ENCODE measurements around the gene CNKSR3. TPM values are rescaled to one million over a fixed set of nuclear protein-coding genes. Genes with fewer than 3 reads are reported as not detected.

The CNKSR3 gene
- total RNA-seq, 1 donor from 2014 or later, result 12.1 TPM

DNA sequence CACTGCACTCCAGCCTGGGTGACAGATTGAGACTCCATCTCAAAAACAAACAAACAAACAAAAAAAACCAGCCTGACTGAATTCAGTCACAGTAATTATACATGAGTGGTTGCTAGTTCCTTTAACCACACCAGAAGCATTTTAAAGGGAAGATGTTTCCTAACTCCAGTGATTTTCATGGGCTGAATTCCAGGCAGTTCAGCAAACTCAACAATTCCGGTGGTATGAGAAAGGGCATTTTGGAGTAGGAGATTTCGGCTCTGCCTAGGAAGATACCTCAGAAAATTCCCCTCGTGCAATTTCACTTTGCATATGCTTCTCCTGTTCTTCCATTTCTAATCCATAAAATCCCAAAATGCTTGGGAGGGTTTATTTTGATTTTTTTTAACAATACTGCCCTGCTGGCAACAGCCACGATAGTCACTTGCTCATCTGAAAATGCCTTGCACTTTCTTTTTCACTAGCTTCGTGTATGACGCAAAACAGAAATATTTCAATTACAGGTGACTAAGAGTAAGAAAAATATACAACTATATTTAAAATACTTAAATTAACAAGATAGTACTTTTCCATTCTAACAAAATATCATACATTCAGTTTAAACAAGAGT lies 105.6 kb downstream of the CNKSR3 start:
- Histone ChIP-seq H3K36me3 (ENCODE audit: control insufficient read depth, insufficient read depth, low read length) (peaks cover 2% of the 10 kb centered on the region), H3K4me3 (ENCODE audit: low read depth, low read length) (no peak overlapping the region), H3K27me3 (ENCODE audit: control insufficient read depth, insufficient read depth, low read length) (no peaks in the 10 kb centered on the region)
- no peak for TF ChIP-seq CTCF (IDR thresholded peaks at IDR 0.05; ENCODE audit: insufficient read depth, low read length, poor library complexity, severe bottlenecking)
- DNase-seq (ENCODE audit: low read depth), result no peak

GRCh38 chr6:154403788-154404187 lies 106.7 kb downstream of the CNKSR3 start:
- DNase-seq (ENCODE audit: low read depth), result no peak
- no peak for TF ChIP-seq CTCF (IDR thresholded peaks at IDR 0.05; ENCODE audit: insufficient read depth, low read length, poor library complexity, severe bottlenecking)
- peaks cover 2% of the 10 kb centered on the region for H3K36me3 ChIP-seq (ENCODE audit: control insufficient read depth, insufficient read depth, low read length)
- no peaks in the 10 kb centered on the region for H3K27me3 ChIP-seq (ENCODE audit: control insufficient read depth, insufficient read depth, low read length)
- no peak overlapping the region for H3K4me3 ChIP-seq (ENCODE audit: low read depth, low read length)

- H3K27me3 ChIP-seq (ENCODE audit: control insufficient read depth, insufficient read depth, low read length), result no peaks in the 10 kb centered on the region
- H3K4me3 ChIP-seq (ENCODE audit: low read depth, low read length), result no peak overlapping the region
- H3K36me3 ChIP-seq (ENCODE audit: control insufficient read depth, insufficient read depth, low read length), result peaks cover 2% of the 10 kb centered on the region
- no peak for TF ChIP-seq CTCF (IDR thresholded peaks at IDR 0.05; ENCODE audit: insufficient read depth, low read length, poor library complexity, severe bottlenecking)
- no peak for DNase-seq (ENCODE audit: low read depth)
These were observed 108.3 kb downstream of the CNKSR3 start for GRCh38 chr6:154402081-154402780.

DNA sequence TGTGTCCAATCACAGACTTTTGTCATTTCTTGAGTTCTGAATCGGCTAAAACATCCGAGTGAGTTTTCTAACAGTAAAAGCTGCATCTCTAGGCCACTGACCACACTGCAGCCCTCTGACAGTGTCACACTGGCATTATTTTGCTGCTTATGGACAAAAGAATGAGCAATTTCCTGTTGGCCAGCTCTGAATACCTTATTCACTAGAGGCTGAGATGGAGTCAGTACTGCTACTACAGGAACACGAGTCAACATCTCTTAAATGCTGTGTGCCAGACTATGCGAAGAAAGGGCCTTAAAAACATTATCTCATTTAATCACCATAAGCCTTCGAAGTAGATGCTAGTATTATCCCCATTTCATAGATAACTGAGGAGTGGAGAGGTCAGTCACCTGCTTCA lies 111.4 kb downstream of the CNKSR3 start:
- H3K4me3 ChIP-seq (ENCODE audit: low read depth, low read length), result no peak overlapping the region
- peaks cover 2% of the 10 kb centered on the region for H3K36me3 ChIP-seq (ENCODE audit: control insufficient read depth, insufficient read depth, low read length)
- H3K27me3 ChIP-seq (ENCODE audit: control insufficient read depth, insufficient read depth, low read length), result no peaks in the 10 kb centered on the region
- no peak for DNase-seq (ENCODE audit: low read depth)
- no peak for TF ChIP-seq CTCF (IDR thresholded peaks at IDR 0.05; ENCODE audit: insufficient read depth, low read length, poor library complexity, severe bottlenecking)

DNA sequence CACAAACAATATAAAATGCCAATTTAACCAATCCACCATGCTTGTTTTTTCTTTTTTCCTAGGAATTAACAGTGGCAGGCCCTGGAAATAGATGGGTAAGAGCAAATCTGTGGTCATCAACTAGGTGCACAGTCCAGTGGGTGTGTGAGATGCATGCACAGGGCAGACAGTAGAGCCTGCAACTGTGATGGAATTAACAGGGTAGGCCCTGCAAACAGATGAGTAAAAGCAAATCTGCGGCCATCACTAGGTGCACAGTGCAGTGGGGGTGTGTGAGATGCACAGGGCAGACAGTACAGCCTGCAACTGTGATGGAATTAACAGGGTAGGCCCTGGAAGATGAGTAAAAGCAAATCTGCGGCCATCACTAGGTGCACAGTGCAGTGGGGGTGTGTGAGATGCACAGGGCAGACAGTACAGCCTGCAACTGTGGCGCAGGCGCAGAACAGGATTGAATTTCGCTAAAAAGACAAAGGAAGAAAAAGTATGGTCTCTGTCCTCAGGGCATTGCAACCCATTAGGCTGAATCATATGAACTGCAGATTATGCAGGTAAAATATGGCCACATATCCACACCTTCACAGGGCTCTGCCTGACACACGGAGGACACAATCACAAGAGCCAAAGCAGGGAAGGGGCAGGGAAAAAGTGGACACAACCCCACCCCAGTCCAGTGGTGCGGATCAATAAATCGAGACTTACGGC lies 112.8 kb downstream of the CNKSR3 start:
- peaks cover 2% of the 10 kb centered on the region for H3K36me3 ChIP-seq (ENCODE audit: control insufficient read depth, insufficient read depth, low read length)
- TF ChIP-seq CTCF (IDR thresholded peaks at IDR 0.05; ENCODE audit: insufficient read depth, low read length, poor library complexity, severe bottlenecking), result no peak
- H3K27me3 ChIP-seq (ENCODE audit: control insufficient read depth, insufficient read depth, low read length), result no peaks in the 10 kb centered on the region
- no peak overlapping the region for H3K4me3 ChIP-seq (ENCODE audit: low read depth, low read length)
- no peak for DNase-seq (ENCODE audit: low read depth)

Measured in kidney epithelial cell (primary cell).